IPS-20b (cell line): Measurements from ENCODE around the gene AGPAT2.
"Not testable (repeated sequence)": the region's sequence is repeated elsewhere in the genome, so short reads cannot be mapped to it uniquely, and the experiment has no call there.

Experiments
- H3K27ac ChIP-seq: one replicate; pipeline ENCODE4 v1.5.1; 2013; ENCODE audit warnings: low read length
- H3K27me3 ChIP-seq: 2 replicates; pipeline ENCODE4 v1.6.1; 2013; ENCODE audit warnings: mild to moderate bottlenecking, low read length, inconsistent platforms; ENCODE audit not compliant: insufficient read depth
- H3K36me3 ChIP-seq: 2 replicates; pipeline ENCODE4 v1.6.1; 2013; ENCODE audit warnings: low read depth, mild to moderate bottlenecking, inconsistent platforms, low read length, moderate library complexity; ENCODE audit not compliant: insufficient read depth
- H3K4me1 ChIP-seq: 2 replicates; pipeline ENCODE4 v1.6.1; 2013; ENCODE audit warnings: mild to moderate bottlenecking, control low read depth, inconsistent platforms, low read length, moderate library complexity; ENCODE audit not compliant: insufficient read depth
- H3K4me3 ChIP-seq: 2 replicates; pipeline ENCODE4 v1.5.1; 2013; ENCODE audit warnings: mild to moderate bottlenecking, low read length, inconsistent platforms
- H3K9ac ChIP-seq: 2 replicates; pipeline ENCODE4 v1.6.1; 2013; ENCODE audit warnings: low read depth, mild to moderate bottlenecking, inconsistent platforms, low read length, moderate library complexity
- H3K9me3 ChIP-seq: 2 replicates; pipeline ENCODE4 v1.6.1; 2013; ENCODE audit warnings: mild to moderate bottlenecking, low read depth, low read length, inconsistent platforms; ENCODE audit not compliant: insufficient read depth

AGPAT2 gene

GRCh38 chr9:136640171-136641111 is 46.8 kb downstream of the AGPAT2 start:
- H3K9me3 ChIP-seq = no peaks in the 10 kb centered on the region
- H3K27ac ChIP-seq = no peak overlapping the region
- no peak overlapping the region for H3K9ac ChIP-seq
- no peaks in the 10 kb centered on the region for H3K36me3 ChIP-seq
- H3K4me1 ChIP-seq = no peaks in the 10 kb centered on the region
- H3K27me3 ChIP-seq = peaks cover 11% of the 10 kb centered on the region
- no peak overlapping the region for H3K4me3 ChIP-seq

- H3K9ac ChIP-seq = no peak overlapping the region
- H3K4me1 ChIP-seq = no peaks in the 10 kb centered on the region
- no peaks in the 10 kb centered on the region for H3K9me3 ChIP-seq
- no peak overlapping the region for H3K4me3 ChIP-seq
- no peaks in the 10 kb centered on the region for H3K27me3 ChIP-seq
- H3K36me3 ChIP-seq = no peaks in the 10 kb centered on the region
- no peak overlapping the region for H3K27ac ChIP-seq
Measured at GRCh38 chr9:136634904-136635303, 52.4 kb downstream of the AGPAT2 start.

- not testable (repeated sequence) for H3K27ac ChIP-seq, H3K36me3 ChIP-seq, H3K9me3 ChIP-seq, H3K4me3 ChIP-seq, H3K9ac ChIP-seq, H3K4me1 ChIP-seq, H3K27me3 ChIP-seq
Measured at GRCh38 chr9:136632491-136633106, 54.7 kb downstream of the AGPAT2 start.

GRCh38 chr9:136632072-136632471 is 55.2 kb downstream of the AGPAT2 start:
- H3K27me3 ChIP-seq, H3K9me3 ChIP-seq, H3K9ac ChIP-seq, H3K36me3 ChIP-seq, H3K27ac ChIP-seq, H3K4me3 ChIP-seq, H3K4me1 ChIP-seq: not testable (repeated sequence)

- H3K27ac ChIP-seq = no peak overlapping the region
- H3K4me3 ChIP-seq = no peak overlapping the region
Measured at GRCh38 chr9:136631038-136632000, 55.9 kb downstream of the AGPAT2 start.

GRCh38 chr9:136630662-136630992 is 56.6 kb downstream of the AGPAT2 start:
- Histone ChIP-seq H3K4me3 (no peak overlapping the region), H3K9me3 (no peaks in the 10 kb centered on the region), H3K36me3 (no peaks in the 10 kb centered on the region), H3K27ac (no peak overlapping the region), H3K9ac (no peak overlapping the region), H3K4me1 (no peaks in the 10 kb centered on the region), H3K27me3 (no peaks in the 10 kb centered on the region)

More at GRCh38 chr9:136631038-136632000, 55.9 kb downstream of the AGPAT2 start:
- H3K36me3 ChIP-seq = no peaks in the 10 kb centered on the region
- H3K9ac ChIP-seq = no peak overlapping the region
- H3K4me1 ChIP-seq = no peaks in the 10 kb centered on the region
- H3K27me3 ChIP-seq = no peaks in the 10 kb centered on the region
- no peaks in the 10 kb centered on the region for H3K9me3 ChIP-seq

GRCh38 chr9:136629879-136630661 is 57.2 kb downstream of the AGPAT2 start:
- Histone ChIP-seq H3K27ac (no peak overlapping the region), H3K36me3 (no peaks in the 10 kb centered on the region), H3K9me3 (no peaks in the 10 kb centered on the region), H3K27me3 (no peaks in the 10 kb centered on the region), H3K4me3 (no peak overlapping the region), H3K9ac (no peak overlapping the region), H3K4me1 (no peaks in the 10 kb centered on the region)

GRCh38 chr9:136629001-136629878 is 58.0 kb downstream of the AGPAT2 start:
- no peak overlapping the region for H3K27ac ChIP-seq
- H3K9me3 ChIP-seq = no peaks in the 10 kb centered on the region
- no peak overlapping the region for H3K9ac ChIP-seq
- no peaks in the 10 kb centered on the region for H3K4me1 ChIP-seq
- no peaks in the 10 kb centered on the region for H3K27me3 ChIP-seq
- H3K36me3 ChIP-seq = no peaks in the 10 kb centered on the region
- no peak overlapping the region for H3K4me3 ChIP-seq

GRCh38 chr9:136628268-136628667 is 59.0 kb downstream of the AGPAT2 start:
- no peak overlapping the region for H3K4me3 ChIP-seq
- H3K27ac ChIP-seq = no peak overlapping the region
- no peaks in the 10 kb centered on the region for H3K36me3 ChIP-seq
- no peaks in the 10 kb centered on the region for H3K9me3 ChIP-seq
- H3K9ac ChIP-seq = no peak overlapping the region
- no peaks in the 10 kb centered on the region for H3K27me3 ChIP-seq
- no peaks in the 10 kb centered on the region for H3K4me1 ChIP-seq

GRCh38 chr9:136627703-136628102 is 59.6 kb downstream of the AGPAT2 start:
- H3K4me1 ChIP-seq = no peaks in the 10 kb centered on the region
- no peaks in the 10 kb centered on the region for H3K36me3 ChIP-seq
- no peak overlapping the region for H3K27ac ChIP-seq
- H3K27me3 ChIP-seq = no peaks in the 10 kb centered on the region
- no peaks in the 10 kb centered on the region for H3K9me3 ChIP-seq
- H3K9ac ChIP-seq = no peak overlapping the region
- no peak overlapping the region for H3K4me3 ChIP-seq
